ENCODE measurements around the gene AFAP1.

Gene AFAP1

DNA sequence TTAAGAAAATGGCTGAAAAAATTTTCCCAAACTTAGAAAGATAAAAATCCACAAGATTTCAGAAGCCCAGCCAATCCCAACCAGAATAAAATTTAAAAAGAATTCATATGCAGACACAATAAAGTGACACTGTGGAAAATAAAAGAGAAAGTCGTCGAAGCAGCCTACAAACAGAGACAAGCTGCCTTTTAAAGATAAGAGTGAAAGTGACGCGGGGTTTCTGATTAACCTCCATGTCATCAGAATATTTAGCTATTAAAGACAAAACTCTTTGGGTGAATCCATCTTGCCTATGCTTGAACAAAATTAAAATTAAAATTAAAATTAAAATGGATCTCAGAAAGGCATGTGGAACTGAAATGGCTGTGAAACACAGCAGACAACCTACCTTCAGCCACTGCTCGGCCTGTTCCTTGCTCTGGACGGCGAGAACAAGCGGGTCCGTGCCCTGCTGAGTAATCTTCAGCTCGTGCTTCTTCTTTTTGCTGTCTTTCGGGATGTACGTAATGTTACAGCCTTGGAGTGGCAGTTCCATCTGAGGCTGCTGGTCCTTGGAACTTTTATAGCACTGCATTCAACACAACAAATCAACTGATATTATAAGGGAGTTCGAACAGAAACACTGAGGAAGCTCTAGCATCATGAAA lies 101.4 kb downstream of the AFAP1 start:
- Histone ChIP-seq H2AK5ac (ENCODE audit: low read length) (no peak overlapping the region), H3K27ac (ENCODE audit: low read depth, low read length) (no peak overlapping the region), H3K4me1 (ENCODE audit: control insufficient read depth in 1 of 2, insufficient read depth in 2 of 2, low read length in 2 of 2) (peaks cover 7 to 12% of the 10 kb centered on the region in 2 experiments), H3K18ac (ENCODE audit: low read length) (peak overlapping the region; percentile 77), H3K9me3 (ENCODE audit: insufficient read depth, low read depth, low read length) (no peaks in the 10 kb centered on the region), H3K14ac (ENCODE audit: low read length) (no peak overlapping the region), H3K4me3 (ENCODE audit: low read depth, low read length) (no peak overlapping the region), H2BK120ac (ENCODE audit: insufficient read depth, low read length, poor library complexity) (no peak overlapping the region), H3K9ac (ENCODE audit: low read length) (no peak overlapping the region), H4K8ac (ENCODE audit: low read depth, low read length) (no peak overlapping the region), H4K91ac (ENCODE audit: low read depth, low read length) (no peak overlapping the region), H2BK12ac (ENCODE audit: low read length) (no peak overlapping the region), H3K27me3 (ENCODE audit: insufficient read depth, low read length) (no peaks in the 10 kb centered on the region), H3K36me3 (ENCODE audit: control insufficient read depth in 1 of 2, insufficient read depth in 2 of 2, low read length in 2 of 2) (peaks cover 13 to 20% of the 10 kb centered on the region in 2 experiments), H3K4me2 (ENCODE audit: low read length) (no peak overlapping the region), H3K79me2 (ENCODE audit: control insufficient read depth, insufficient read depth, low read length, poor library complexity) (peaks cover 5% of the 10 kb centered on the region), H3K4ac (ENCODE audit: low read depth, low read length) (no peak overlapping the region), H3K23ac (ENCODE audit: low read length) (no peak overlapping the region), H2BK5ac (ENCODE audit: low read depth, low read length, poor library complexity) (no peak overlapping the region), H3K79me1 (ENCODE audit: low read length) (peaks cover 13% of the 10 kb centered on the region), H4K12ac (ENCODE audit: low read depth, low read length) (no peak overlapping the region), H2AFZ (ENCODE audit: insufficient read depth, low read length, poor library complexity) (no peak overlapping the region)
- no CpG with 5 or more reads among the region's 13 CpGs for WGBS (ENCODE audit: extremely low coverage, insufficient coverage, insufficient read length)
- no peak for DNase-seq

DNA sequence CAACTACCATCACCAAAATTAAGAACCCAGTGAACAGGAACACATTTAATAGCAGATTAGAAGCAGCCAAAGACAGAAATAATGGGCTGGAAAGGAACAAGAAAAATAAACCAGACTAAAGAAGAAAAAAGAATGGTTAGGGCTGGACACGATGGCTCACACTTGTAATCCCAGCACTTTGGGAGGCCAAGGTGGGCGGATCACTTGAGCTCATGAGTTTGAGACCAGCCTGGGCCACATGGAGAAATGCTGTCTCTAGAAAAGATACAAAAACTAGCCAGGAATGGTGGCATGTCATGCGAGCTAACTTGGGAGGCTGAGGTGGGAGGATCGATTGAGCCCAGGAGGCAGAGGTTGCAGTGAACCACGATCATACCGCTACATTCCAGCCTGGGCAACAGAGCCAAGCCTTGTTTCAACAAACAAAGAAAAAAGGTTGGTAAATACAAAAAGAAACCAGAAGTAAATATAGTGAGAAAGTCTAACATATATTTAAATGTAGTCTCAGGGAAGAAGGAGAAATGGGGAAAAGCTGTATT lies 102.0 kb downstream of the AFAP1 start:
- H2BK12ac ChIP-seq (ENCODE audit: low read length), result no peak overlapping the region
- H4K91ac ChIP-seq (ENCODE audit: low read depth, low read length), result no peak overlapping the region
- peaks cover 2 to 7% of the 10 kb centered on the region in 2 experiments for H3K4me1 ChIP-seq (ENCODE audit: control insufficient read depth in 1 of 2, insufficient read depth in 2 of 2, low read length in 2 of 2)
- H3K14ac ChIP-seq (ENCODE audit: low read length), result no peak overlapping the region
- peaks cover 1% of the 10 kb centered on the region for H3K79me2 ChIP-seq (ENCODE audit: control insufficient read depth, insufficient read depth, low read length, poor library complexity)
- DNase-seq, result no peak
- H3K4ac ChIP-seq (ENCODE audit: low read depth, low read length), result no peak overlapping the region
- no peaks in the 10 kb centered on the region for H3K27me3 ChIP-seq (ENCODE audit: insufficient read depth, low read length)
- no peak overlapping the region for H3K4me2 ChIP-seq (ENCODE audit: low read length)
- no peak overlapping the region for H3K4me3 ChIP-seq (ENCODE audit: low read depth, low read length)
- no peaks in the 10 kb centered on the region for H3K9me3 ChIP-seq (ENCODE audit: insufficient read depth, low read depth, low read length)
- no peak overlapping the region for H4K8ac ChIP-seq (ENCODE audit: low read depth, low read length)
- WGBS (ENCODE audit: extremely low coverage, insufficient coverage, insufficient read length), result no CpG with 5 or more reads among the region's 6 CpGs
- H2AFZ ChIP-seq (ENCODE audit: insufficient read depth, low read length, poor library complexity), result no peak overlapping the region
- no peak overlapping the region for H3K18ac ChIP-seq (ENCODE audit: low read length)
- H2BK120ac ChIP-seq (ENCODE audit: insufficient read depth, low read length, poor library complexity), result no peak overlapping the region
- H4K12ac ChIP-seq (ENCODE audit: low read depth, low read length), result no peak overlapping the region
- H2AK5ac ChIP-seq (ENCODE audit: low read length), result no peak overlapping the region
- peaks cover 8% of the 10 kb centered on the region for H3K79me1 ChIP-seq (ENCODE audit: low read length)
- no peak overlapping the region for H3K9ac ChIP-seq (ENCODE audit: low read length)
- no peak overlapping the region for H3K23ac ChIP-seq (ENCODE audit: low read length)
- peaks cover 11 to 18% of the 10 kb centered on the region in 2 experiments for H3K36me3 ChIP-seq (ENCODE audit: control insufficient read depth in 1 of 2, insufficient read depth in 2 of 2, low read length in 2 of 2)
- no peak overlapping the region for H3K27ac ChIP-seq (ENCODE audit: low read depth, low read length)
- no peak overlapping the region for H2BK5ac ChIP-seq (ENCODE audit: low read depth, low read length, poor library complexity)

DNA sequence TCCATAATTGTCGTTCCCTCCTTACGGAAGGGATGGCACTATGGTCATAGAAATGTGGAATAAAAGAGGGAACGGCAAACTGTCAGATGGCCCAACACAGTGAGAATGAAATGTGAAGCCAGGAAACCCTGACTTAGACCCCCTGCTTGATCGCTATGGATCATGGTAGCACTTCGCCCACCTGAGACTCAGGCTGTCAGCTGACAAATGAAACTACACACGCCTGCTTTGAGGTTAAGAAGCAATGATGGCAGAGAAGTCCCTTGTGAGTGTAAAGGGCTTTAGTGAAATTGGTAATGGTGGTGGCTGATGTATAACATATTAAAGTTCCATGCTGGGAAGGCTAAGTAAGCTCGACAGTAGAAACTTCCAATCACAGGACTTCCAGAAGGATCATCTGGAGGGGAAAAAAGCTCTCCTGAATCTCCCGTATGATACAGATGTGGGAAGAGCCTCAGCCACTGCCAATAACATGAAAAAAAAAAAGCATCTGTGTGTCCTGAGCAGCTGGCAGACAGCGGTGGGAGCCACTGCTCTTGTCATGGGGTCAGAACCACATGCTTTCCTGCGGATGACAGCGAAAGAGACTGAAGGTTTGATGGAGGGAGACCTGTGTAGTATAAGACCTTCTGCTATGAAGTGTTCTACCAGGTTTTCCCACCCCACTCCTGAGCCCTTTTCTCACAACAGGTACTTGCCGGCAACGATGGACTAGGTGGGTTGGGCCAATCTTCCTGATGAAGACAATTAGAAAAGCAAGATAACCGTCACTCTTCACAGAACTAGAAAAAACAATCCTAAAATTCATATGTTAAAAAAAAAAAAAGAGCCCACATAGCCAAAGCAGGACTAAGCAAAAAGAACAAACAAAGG lies 107.6 kb downstream of the AFAP1 start:
- Histone ChIP-seq H4K12ac (ENCODE audit: low read depth, low read length) (no peak overlapping the region), H3K4me3 (ENCODE audit: low read depth, low read length) (no peak overlapping the region), H3K9ac (ENCODE audit: low read length) (no peak overlapping the region), H3K18ac (ENCODE audit: low read length) (no peak overlapping the region), H3K27ac (ENCODE audit: low read depth, low read length) (no peak overlapping the region), H2BK5ac (ENCODE audit: low read depth, low read length, poor library complexity) (no peak overlapping the region), H3K4me2 (ENCODE audit: low read length) (no peak overlapping the region), H3K4ac (ENCODE audit: low read depth, low read length) (no peak overlapping the region), H2BK12ac (ENCODE audit: low read length) (no peak overlapping the region), H4K8ac (ENCODE audit: low read depth, low read length) (no peak overlapping the region), H4K91ac (ENCODE audit: low read depth, low read length) (no peak overlapping the region), H3K14ac (ENCODE audit: low read length) (no peak overlapping the region), H3K4me1 (ENCODE audit: control insufficient read depth in 1 of 2, insufficient read depth in 2 of 2, low read length in 2 of 2) (peaks cover 3 to 9% of the 10 kb centered on the region in 2 experiments), H3K9me3 (ENCODE audit: insufficient read depth, low read depth, low read length) (no peaks in the 10 kb centered on the region), H2AK5ac (ENCODE audit: low read length) (no peak overlapping the region), H3K79me1 (ENCODE audit: low read length) (peaks cover 4% of the 10 kb centered on the region), H3K36me3 (ENCODE audit: control insufficient read depth in 1 of 2, insufficient read depth in 2 of 2, low read length in 2 of 2) (peaks cover 9 to 11% of the 10 kb centered on the region in 2 experiments), H3K23ac (ENCODE audit: low read length) (no peak overlapping the region), H3K27me3 (ENCODE audit: insufficient read depth, low read length) (no peaks in the 10 kb centered on the region), H2BK120ac (ENCODE audit: insufficient read depth, low read length, poor library complexity) (no peak overlapping the region), H2AFZ (ENCODE audit: insufficient read depth, low read length, poor library complexity) (no peak overlapping the region), H3K79me2 (ENCODE audit: control insufficient read depth, insufficient read depth, low read length, poor library complexity) (no peaks in the 10 kb centered on the region)
- no peak for DNase-seq
- no CpG with 5 or more reads among the region's 14 CpGs for WGBS (ENCODE audit: extremely low coverage, insufficient coverage, insufficient read length)

DNA sequence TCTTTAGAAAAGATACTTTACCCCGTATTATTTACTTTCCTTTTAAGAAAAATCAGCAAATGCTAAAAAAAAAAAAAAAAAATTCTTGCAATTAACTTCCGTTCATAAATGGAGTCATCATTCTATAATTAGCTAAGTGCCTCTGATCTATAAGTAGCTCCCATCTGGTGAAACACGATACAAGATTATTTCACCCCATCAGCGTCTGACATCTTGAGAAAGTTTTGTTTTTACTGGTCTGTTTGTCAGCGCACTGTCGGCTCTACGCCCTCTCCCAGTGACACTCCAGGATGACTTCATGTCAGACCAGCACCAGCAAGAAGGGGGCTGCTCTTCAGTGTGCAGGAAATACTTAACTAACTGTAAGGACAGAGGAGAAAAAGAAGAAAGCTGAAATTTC lies 108.3 kb downstream of the AFAP1 start:
- H3K9ac ChIP-seq (ENCODE audit: low read length), result no peak overlapping the region
- H3K4me1 ChIP-seq (ENCODE audit: control insufficient read depth in 1 of 2, insufficient read depth in 2 of 2, low read length in 2 of 2), result peaks cover 7 to 12% of the 10 kb centered on the region in 2 experiments
- H3K9me3 ChIP-seq (ENCODE audit: insufficient read depth, low read depth, low read length), result no peaks in the 10 kb centered on the region
- no peak overlapping the region for H4K91ac ChIP-seq (ENCODE audit: low read depth, low read length)
- no peak overlapping the region for H3K23ac ChIP-seq (ENCODE audit: low read length)
- H2BK120ac ChIP-seq (ENCODE audit: insufficient read depth, low read length, poor library complexity), result no peak overlapping the region
- H4K12ac ChIP-seq (ENCODE audit: low read depth, low read length), result no peak overlapping the region
- no peak overlapping the region for H3K14ac ChIP-seq (ENCODE audit: low read length)
- no peak overlapping the region for H3K27ac ChIP-seq (ENCODE audit: low read depth, low read length)
- no peaks in the 10 kb centered on the region for H3K27me3 ChIP-seq (ENCODE audit: insufficient read depth, low read length)
- H2BK5ac ChIP-seq (ENCODE audit: low read depth, low read length, poor library complexity), result no peak overlapping the region
- H3K79me1 ChIP-seq (ENCODE audit: low read length), result peaks cover 4% of the 10 kb centered on the region
- H2AK5ac ChIP-seq (ENCODE audit: low read length), result no peak overlapping the region
- no peaks in the 10 kb centered on the region for H3K79me2 ChIP-seq (ENCODE audit: control insufficient read depth, insufficient read depth, low read length, poor library complexity)
- no peak overlapping the region for H4K8ac ChIP-seq (ENCODE audit: low read depth, low read length)
- WGBS (ENCODE audit: extremely low coverage, insufficient coverage, insufficient read length), result no CpG with 5 or more reads among the region's 7 CpGs
- peaks cover 7 to 8% of the 10 kb centered on the region in 2 experiments for H3K36me3 ChIP-seq (ENCODE audit: control insufficient read depth in 1 of 2, insufficient read depth in 2 of 2, low read length in 2 of 2)
- no peak overlapping the region for H3K4me2 ChIP-seq (ENCODE audit: low read length)
- no peak overlapping the region for H3K4ac ChIP-seq (ENCODE audit: low read depth, low read length)
- H2AFZ ChIP-seq (ENCODE audit: insufficient read depth, low read length, poor library complexity), result no peak overlapping the region
- no peak for DNase-seq
- no peak overlapping the region for H2BK12ac ChIP-seq (ENCODE audit: low read length)
- no peak overlapping the region for H3K4me3 ChIP-seq (ENCODE audit: low read depth, low read length)
- H3K18ac ChIP-seq (ENCODE audit: low read length), result no peak overlapping the region
